Activated T-cell treated with anti-CD3 and anti-CD28 coated beads for 24 hours (primary cell): ENCODE data around the gene C21orf58.
"Not testable (repeated sequence)": the region's sequence is repeated elsewhere in the genome, so short reads cannot be mapped to it uniquely, and the experiment has no call there.

Experiments
- DNase-seq: peaks from one replicate; pipeline ENCODE4 v3.0.0-alpha.2; 2020; ENCODE audit warnings: low read depth

C21orf58 gene

DNA sequence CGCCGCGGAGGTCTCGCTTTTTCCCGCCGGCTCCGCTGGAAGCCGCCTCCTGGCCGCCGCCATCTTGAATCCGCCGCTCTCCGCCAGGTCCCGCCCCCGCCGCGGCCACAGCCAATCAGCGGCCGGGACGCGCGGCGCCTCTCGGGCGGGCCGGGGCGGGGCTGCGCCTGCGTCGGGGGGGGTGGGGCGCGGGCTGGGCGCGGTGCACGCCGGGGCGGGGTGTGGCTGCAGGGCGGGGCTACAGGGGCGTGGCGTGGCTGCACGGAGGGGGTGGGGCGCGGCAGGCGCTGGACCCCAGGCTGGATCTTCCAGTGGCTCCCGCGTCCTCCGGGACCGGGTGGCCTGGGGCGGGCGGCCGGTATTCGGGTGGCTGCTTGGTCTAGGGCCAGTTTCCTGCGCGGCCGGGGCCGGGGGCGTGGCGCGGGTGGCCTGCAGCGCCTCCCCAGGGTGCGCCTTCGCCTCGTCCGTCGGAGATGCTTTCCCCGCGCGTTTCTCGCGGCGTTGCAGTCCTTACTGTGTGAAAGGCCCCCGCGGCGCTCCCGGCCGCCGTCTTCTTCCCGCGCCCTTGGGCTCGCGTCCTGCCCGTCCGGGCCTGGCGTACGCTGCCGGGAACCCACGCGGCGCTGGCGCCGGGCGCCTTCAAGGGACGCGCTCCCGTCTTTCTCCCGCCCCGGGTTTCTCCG lies 861 bp upstream of the C21orf58 start:
- peak; percentile 79 for DNase-seq

DNA sequence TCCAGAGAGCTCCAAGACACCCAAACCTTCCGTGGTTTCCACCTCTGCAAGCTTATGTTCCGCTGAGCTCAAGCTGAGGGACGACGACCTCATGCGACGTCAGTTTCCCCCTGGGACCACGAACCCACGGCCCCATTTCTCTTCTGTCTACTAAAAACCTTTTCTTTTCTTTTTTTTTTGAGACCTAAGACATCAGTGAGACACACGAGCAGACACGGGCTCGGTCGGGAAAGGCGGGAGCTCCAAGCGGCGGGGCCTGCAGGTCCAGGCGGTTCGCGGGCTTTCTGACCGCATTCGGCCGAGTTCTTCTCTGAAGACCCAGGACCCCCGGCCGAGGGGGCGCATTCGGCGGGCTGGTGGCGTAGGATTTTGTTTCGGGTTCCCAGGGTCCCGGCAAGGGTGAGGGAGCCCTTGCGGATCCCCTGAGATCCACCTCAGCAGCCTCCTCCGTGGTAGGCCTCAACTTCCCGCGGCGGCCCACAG lies 402 bp downstream of the C21orf58 start:
- no peak for DNase-seq

DNA sequence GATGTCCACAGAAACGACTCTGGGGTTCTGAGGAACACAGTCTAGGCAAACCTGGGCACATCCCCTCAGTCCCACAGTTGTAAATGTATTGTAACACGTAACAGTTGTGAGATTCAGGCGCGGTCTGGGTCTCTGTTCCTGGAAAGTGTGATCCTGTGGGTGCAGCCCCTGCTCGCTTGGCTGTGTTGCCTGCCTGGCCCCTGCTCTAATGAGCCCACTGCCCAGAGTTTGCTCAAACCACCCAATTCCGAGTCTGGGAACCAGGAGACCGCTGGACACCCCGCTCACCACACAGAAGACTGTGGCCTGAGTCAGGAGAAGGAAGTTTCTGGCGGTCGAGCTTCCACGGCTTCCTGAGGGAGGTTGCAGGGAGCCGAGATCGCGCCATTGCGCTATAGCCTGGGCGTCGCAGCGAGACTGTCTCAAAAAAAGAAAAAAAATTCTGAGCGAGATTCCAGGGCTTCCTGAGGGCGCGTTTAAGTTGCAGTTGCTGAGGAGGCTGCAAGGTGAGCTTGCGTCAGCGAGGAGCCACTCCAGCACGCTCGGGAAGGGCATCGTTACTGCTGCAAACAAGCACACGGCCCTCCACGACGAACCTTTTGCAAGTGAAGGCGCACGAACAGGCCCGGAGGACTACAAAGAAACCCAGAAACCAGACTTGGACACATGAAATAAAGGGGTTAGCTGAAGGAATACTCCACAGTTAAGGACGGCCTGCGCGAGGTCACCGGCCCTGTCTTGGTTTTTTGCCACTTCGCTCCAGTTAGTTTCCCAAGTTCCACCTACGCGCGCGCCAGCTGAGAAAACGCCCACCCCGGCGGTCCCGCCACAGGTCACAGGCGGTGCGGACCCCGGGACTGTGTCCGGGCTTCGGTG lies 1.1 kb downstream of the C21orf58 start:
- no peak for DNase-seq

DNA sequence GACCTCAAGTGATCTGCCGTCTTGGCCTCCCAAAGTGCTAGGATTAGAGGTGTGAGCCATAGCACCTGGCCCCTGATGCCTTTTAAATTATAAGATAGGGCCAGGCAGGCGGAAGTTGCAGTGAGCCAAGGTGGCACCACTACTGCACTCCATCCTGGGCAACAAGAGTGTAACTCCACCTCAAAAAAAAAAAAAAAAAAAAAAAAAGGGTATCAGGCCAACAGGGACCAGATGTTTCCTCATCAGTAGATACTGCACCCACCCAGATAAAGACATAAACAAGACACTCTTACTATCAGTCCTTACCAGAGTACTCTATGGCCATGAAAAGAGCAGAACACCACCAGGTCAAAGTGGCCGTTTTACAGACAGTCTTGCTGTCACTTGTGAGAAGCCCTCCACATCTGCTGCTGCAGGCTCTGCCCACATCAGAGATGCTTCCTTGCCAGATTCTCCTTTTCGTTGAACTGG lies 3.3 kb downstream of the C21orf58 start:
- no peak for DNase-seq

DNA sequence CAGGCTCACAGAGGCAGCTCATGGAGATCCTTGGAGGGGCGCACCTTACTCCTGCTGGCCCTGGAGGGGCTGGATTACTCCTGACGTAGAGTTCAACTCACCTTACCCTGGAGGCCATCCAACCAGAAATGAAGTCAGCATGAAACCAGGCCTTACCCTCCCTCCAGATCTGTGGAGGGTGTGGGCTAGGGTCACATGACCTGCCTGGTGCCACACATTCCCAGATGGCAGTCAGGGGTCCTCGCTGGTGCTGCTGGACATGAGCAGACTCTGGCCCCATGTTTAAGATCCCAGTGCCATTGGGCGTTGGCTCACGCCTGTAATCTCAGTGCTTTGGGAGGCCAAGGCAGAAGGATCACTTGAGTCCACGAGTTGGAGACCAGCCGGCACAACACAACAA lies 4.5 kb downstream of the C21orf58 start:
- DNase-seq, result no peak

DNA sequence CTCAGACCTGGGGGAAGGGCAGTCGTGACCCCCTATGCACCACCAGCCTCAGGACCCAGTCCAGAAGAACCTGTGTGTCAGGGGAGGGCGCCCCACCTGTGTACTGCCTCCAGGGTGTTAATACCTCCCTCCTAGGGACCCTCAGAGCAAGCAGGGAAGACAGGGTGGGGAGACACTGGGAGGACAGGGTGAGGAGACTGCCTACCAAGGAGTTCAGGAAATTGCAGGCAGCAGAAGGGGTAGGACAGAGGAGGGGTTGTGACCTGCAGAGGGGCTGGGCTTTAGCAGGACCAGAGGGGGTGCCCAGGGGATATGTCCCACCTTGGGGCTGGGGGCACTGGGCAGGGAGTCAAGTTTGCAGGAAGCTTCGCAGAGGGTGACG lies 5.2 kb downstream of the C21orf58 start:
- no peak for DNase-seq

DNA sequence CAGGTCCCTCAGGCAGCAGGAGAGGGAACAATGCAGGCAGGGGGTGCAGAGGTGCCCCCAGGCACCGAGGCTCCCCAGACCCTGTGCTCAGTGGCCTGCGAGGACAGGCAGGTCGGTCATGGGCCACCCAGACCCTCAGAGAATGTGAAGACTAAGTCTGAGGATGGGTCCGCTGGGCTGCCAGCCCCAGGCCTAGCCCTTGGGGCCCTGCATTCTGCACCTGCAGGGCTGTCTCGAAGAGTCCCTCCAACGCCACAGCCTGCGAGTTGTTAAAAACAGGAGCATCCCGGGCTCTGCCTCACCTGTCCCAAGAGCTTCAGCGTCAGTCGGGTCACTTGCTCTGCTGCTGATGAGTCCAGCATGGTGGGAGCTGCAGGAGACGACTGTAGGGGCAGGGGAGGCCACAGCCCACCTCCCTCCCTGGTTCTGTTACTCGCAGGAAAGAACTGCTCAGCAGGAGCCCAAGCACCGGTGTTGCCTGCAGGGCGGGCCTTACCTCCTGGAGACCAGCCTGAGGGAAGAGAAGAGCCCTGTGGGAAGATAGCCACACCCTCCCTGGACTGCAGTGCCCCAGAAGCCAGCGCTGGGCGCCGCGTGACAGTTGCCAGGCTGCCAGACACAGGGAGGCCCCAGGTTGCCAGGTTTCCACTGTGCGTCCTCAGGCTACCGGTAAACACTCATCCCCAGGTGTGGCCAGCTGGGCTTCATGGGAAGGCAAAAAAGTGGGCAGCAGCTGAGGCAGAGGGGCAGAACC lies 5.8 kb downstream of the C21orf58 start:
- DNase-seq, result no peak

DNA sequence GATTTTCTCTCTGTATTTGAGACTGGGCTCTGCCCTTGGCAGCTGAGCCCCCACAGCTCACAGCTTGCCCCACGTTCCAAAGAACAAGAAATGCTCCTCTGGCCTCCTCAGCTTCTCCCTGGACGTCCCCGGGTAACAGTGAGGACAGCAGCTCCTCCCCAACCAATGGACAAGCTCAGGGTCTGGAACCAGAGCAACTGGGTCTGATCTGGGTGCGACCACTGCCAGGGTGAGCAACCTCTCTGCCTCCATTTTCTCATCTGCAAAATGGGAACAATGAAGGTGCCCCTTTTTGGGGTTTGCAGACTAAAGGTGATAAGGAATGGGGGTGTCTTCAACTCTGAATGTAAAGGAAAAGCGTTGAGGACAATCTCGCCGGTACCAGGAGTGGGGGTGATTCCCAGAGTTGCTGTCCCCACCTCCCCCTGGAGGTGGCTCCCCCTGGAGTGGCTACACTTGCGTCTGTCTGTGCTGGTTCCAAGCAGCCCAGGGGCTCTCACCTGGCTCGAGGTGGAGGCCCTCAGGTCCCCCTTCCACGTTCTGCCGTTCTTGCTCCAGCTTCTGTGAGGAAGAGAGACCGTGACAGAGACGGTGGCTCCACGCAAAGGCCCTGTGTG lies 6.9 kb downstream of the C21orf58 start:
- DNase-seq, result no peak

DNA sequence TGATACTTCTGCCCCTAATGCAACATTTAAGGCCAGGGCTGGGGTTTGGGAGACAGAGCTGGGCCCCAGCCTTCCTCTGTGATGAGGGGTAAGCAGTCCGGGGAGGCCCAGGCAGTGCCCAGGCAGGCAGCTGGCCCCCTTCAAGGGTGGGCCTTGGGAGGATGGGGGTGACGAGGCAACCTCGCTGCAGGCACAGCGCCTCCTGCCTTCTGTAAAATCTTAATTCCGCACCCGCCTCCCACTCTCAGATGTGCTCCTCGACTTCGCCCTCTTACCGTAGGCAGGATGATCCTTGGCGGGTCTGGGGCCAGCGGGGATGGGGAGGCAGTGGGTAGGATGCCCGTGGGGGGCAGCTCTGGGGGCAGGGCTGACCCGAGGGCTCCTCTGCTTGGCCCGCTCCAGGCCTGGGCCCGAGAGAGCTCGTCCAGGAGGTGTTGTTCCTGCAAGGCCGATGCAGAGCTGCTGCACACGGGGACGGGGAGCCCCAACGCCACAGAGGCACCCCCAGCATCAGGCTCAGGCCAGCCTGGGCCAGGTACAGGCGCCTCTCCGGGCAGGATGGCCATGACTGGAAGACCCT lies 9.1 kb downstream of the C21orf58 start:
- no peak for DNase-seq

DNA sequence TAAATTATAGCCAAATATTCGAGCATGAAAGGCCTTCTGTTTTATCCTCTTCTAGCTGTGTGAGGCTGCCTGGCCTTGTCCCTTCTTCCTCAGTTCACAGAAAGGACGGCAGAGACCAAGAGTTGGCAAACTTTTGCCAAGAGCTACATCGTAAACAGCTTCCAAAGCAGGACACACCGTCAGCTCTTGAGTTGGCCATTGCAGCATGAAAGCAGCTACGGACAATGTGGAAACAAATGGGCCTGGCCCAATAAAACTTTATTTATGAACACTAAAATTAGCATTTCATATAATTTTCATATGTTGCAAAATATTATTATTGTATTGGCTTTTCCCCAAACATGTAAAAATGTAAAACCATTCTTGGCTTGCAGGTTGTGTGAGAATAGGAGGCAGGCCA lies 10.7 kb downstream of the C21orf58 start:
- DNase-seq, result no peak

DNA sequence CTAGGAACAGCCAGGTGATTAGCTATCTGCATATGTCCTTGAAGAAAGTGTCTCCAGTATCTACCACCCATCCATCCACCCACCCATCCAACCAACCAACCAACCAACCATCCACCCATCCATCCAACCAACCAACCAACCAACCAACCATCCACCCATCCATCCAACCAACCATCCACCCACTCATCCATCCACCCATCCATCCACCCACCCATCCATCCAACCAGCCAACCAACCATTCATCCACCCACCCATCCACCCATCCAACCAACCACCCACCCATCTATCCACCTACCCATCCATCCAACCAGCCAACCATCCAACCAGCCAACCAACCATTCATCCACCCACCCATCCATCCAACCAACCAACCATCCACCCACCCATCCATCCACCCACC lies 12.1 kb downstream of the C21orf58 start:
- DNase-seq, result no peak

DNA sequence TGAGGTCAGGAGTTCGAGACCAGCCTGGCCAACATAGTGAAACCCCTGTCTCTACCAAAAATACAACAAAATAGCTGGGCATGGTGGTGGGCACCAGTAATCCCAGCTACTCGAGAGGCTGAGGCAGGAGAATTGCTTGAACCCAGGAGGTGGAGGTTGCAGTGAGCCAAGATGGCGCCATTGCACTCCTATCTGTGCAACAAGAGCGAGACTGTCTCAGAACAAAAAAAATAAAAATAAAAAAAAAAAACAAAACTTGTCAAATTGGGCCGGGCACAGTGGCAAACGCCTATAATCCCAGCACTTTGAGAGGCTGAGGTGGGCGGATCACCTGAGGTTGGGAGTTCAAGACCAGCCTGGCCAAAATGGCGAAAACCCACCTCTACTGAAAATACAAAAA lies 13.4 kb downstream of the C21orf58 start:
- not testable (repeated sequence) for DNase-seq

DNA sequence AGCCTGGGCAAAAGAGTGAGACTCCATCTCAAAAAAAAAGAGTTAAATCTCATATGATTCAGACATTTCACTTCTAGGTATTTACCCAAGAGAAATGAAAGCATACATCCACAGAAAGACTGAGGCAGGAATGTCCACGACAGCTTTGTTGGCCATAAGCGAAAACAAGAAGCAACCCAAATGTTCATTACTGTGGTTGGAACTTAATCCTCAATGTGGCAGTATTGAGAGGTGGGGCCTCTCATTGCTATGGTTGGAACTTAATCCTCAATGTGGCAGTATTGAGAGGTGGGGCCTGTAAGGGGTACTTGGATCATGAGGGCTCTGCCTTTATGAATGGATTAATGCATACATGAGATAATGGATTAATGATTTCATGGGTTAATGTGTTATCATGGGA lies 15.2 kb downstream of the C21orf58 start:
- DNase-seq, result no peak

DNA sequence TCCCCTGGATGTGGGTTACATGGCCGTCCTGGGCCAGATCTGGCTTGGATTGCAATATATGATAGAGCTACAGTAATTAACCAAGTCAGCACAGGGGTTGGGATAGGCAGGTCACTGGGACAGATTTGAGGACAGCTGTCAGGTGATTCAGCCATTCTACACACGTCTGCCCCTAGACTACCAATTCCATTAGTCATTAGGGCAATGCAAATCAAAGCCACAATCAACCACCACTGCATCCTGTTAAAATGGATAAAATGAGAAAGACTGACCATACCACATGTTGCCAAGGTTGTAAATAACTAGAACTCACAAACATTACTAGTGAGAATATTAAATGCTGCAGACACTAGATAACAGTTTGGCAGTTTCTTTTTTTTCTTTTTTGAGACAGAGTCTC lies 16.0 kb downstream of the C21orf58 start:
- DNase-seq, result no peak

DNA sequence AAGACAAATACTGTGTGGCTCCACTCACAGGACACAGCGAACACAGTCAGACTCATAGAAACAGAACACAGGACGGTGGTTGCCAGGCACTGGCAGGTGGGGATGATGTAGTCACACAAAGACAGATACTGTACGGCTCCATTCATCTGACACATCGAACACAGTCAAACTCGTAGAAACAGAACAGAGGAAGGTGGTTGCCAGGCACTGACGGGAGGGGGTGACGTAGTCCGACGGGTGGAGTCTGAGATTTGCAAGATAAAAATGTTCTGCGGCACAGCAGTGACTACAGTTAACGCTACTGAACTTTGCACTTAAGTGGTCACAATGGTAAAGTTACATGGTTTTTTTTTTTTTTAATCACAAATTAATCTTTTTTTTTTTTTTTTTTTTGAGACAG lies 18.7 kb downstream of the C21orf58 start:
- DNase-seq, result no peak

DNA sequence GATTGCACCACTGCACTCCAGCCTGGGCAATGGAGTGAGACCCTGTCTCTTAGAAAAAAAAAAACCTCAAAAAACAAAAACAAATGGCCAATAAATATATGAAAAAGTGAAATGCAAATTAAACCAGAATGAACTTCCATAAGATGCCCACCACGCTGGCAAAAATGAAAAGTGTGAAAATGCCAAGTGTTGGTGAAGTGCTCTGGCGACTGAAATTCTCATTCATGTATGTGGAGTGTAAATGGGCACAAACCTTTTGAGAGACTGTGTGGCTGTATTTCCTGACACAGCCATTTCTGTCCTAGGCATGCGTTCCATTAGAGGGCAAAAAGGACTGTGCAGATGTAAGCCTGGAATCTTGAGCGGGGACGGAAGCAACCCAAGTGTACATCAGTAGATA lies 19.2 kb downstream of the C21orf58 start:
- DNase-seq, result no peak

DNA sequence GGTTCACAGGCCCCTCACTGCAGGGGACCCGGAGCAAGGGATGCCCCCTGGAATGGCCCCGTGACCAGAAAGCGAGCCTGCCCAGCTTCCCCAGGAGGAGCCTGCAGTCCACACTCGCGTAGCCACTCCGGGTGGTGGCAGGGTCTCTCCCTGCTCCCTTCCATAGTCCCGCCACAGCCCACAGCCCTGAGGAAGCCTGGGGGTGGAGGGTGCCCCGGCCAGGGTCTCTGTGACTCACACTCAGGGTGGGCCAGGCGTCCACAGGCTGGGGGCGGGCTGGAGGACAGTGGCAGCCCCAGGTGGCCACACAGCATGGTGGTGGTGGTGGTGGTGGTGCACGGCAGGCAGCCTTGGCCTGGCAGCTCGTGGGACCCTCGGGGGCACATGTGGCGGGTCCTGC lies 21.9 kb downstream of the C21orf58 start:
- DNase-seq, result no peak

DNA sequence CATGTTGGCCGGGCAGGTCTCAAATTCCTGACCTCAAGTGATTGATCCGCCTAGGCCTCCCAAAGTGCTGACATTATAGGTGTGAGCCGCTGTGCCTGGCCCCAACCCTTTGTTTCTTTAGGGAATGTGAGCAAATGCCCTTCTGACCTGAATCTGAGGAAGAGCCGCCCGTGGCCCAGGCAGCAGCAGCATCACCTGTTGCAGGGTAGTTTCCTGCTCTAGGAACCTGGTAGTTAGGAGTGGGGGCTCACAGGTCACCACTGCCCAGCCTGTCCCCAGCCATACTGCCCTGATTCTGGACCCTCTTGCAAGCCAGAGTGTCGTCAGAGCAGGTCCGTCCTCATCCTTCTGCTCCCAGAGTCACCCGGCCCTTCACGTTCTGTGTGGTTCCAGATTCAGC lies 24.5 kb downstream of the C21orf58 start:
- DNase-seq, result no peak

DNA sequence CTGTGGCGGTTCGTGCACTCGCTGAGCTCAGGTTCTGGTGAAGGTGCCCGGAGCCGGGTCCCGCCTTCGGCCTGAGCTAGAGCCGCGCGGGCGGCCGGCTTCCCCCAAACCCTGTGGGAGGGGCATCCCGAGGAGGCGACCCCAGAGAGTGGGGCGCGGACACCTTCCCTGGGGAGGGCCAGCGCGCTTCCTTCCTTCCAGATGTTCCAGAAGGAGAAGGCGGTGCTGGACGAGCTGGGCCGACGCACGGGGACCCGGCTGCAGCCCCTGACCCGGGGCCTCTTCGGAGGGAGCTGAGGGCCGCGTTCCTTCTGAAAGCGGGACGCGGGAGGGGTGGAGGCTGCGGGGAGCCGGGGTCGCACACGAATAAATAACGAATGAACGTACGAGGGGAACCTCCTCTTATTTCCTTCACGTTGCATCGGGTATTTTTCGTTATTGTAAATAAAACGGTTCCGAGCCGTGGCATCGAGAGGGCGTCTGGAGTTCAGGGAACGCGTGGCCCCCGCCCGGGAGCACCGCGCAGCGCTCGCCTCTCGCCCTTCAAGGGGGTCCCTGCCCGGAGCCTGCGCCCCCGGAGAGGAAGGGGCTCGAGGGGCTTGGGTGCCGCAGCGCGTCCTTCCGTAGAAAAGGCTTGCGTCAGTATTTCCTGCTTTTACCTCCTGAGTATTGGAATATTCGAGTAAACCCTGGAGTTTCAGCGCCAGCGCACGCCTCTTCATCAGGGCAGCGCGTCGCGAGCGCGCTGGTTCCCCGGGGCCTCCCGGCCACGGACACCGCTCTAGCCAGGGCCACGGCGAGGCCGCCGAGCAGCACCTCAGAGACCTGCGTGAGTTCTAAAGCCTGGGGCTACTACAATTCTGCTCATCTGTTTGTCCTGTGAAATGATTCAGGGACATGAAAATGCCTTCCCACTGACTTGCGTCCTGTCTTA lies 26.1 kb downstream of the C21orf58 start:
- DNase-seq, result no peak

DNA sequence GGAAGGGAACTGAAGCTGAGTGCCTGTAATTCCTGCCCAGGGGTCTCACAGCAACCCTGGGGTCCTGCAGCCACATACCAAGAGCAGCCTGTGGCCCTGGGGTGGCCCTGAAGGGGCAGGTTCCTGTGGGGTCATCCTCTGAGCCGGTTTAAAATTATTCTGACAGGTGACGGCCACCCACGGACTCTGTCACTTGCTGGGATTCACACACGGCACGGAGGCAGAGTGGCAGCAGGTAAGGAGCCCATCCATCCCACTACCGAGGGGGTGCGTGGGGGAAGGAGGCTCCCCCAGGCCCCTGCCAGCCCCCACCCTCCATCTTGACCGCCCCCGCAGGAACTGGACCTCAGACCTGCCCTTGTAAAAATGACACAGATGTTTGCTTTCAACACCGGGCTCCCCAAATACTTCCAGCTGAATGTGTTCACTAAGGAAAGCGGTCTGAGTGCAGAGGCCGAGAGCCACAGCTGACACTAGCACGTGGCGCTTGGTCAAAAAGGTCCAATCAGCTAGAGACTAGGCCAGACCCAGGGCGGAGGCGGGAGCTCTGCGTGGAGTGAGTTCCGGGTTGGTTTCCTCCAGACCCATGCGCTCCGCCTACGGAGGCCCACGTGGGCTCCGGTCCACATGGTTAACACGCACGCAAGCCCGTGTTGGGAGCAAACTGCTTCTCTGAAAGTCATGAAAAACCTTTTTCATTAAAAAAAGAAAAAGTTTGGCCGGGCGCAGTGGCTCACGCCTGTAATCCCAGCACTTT lies 27.5 kb downstream of the C21orf58 start:
- DNase-seq, result peak; percentile 27
